ENCODE data around the gene COPS7B.

COPS7B gene

GRCh38 chr2:231786917-231787292 lies 660 bp downstream of the COPS7B start:
- no peak for DNase-seq

- no peak for DNase-seq
Measured at GRCh38 chr2:231791107-231791506, 4.9 kb downstream of the COPS7B start.

GRCh38 chr2:231794383-231794782 lies 8.1 kb downstream of the COPS7B start:
- no peak for DNase-seq

GRCh38 chr2:231795525-231796327 lies 9.5 kb downstream of the COPS7B start:
- DNase-seq, result peak; percentile 65

- peak; percentile 74 for DNase-seq
Measured at GRCh38 chr2:231800493-231801091, 14.3 kb downstream of the COPS7B start.

GRCh38 chr2:231803501-231804138 lies 17.4 kb downstream of the COPS7B start:
- DNase-seq, result no peak

- DNase-seq, result no peak
Measured at GRCh38 chr2:231807020-231807419, 20.8 kb downstream of the COPS7B start.

GRCh38 chr2:231810905-231811304 lies 24.7 kb downstream of the COPS7B start:
- no peak for DNase-seq

- DNase-seq, result no peak
Measured at GRCh38 chr2:231816327-231817026, 30.2 kb downstream of the COPS7B start.

- DNase-seq, result no peak
Measured at GRCh38 chr2:231819447-231820042, 33.3 kb downstream of the COPS7B start.

GRCh38 chr2:231820786-231821303 lies 34.6 kb downstream of the COPS7B start:
- DNase-seq, result no peak

GRCh38 chr2:231821908-231822307 lies 35.7 kb downstream of the COPS7B start:
- DNase-seq, result no peak

- DNase-seq, result no peak
Measured at GRCh38 chr2:231853105-231853504, 66.9 kb downstream of the COPS7B start.

GRCh38 chr2:231854616-231855125 lies 68.4 kb downstream of the COPS7B start:
- DNase-seq, result no peak

- DNase-seq, result no peak
Measured at GRCh38 chr2:231856959-231857358, 70.7 kb downstream of the COPS7B start.

Measured in hematopoietic multipotent progenitor cell treated with erythropoietin and hydrocortisone succinate and interleukin-3 and kit ligand, for 4 days (in vitro differentiated cells).